Caco-2 (cell line): ENCODE measurements around the gene TNFRSF21. TPM values are rescaled to one million over a fixed set of nuclear protein-coding genes. Genes with fewer than 3 reads are reported as not detected.

Experiments used
- BruUV-seq: library from RNA; stranded (reverse); fragments of 400-500 nt; replicated peaks from 2 replicates; lab custom pipeline; 2021; lab: Mats Ljungman, UMichigan
- CTCF ChIA-PET: fragments of 300-600 bp; sonication (Branson Sonifier 250); formaldehyde crosslinking; loops from one replicate; lab custom pipeline; 2022; ENCODE audit warnings: antibody characterized with exemption; lab: Charles Lee
- POLR2A ChIA-PET: fragments of 300-600 bp; sonication (Branson Sonifier 250); formaldehyde crosslinking; loops from one replicate; lab custom pipeline; 2022; ENCODE audit warnings: antibody characterized with exemption; lab: Charles Lee
- DNase-seq, 2 experiments: peaks; one replicate each; pipeline versions ENCODE4 v3.0.0 to v3.0.0-alpha.2; 2020 to 2022
- H3K27me3 ChIP-seq: replicated peaks from 2 replicates; pipeline ENCODE4 v1.6.0; 2011; ENCODE audit warnings: low read length; ENCODE audit not compliant: control insufficient read depth, insufficient read depth
- H3K36me3 ChIP-seq: 2 replicates; pipeline ENCODE4 v1.5.1; 2011; ENCODE audit warnings: low read length; ENCODE audit not compliant: control insufficient read depth, insufficient read depth
- H3K4me1 ChIP-seq: fragments of 250-450 bp; sonication (Bioruptor Pico); 2 replicates; pipeline ENCODE4 v1.5.1; 2020; ENCODE audit warnings: mild to moderate bottlenecking
- H3K4me3 ChIP-seq: 2 replicates; pipeline ENCODE4 v1.5.1; 2011; ENCODE audit warnings: low read depth, mild to moderate bottlenecking, control low read depth, low read length
- H3K9me3 ChIP-seq: fragments of 250-450 bp; sonication (Bioruptor Pico); 2 replicates; pipeline ENCODE4 v1.5.1; 2020; ENCODE audit warnings: mild to moderate bottlenecking, moderate library complexity
- H3K27ac Mint-ChIP-seq: one replicate; pipeline ENCODE4 v1.8.0; 2022; ENCODE audit warnings: mixed read lengths; ENCODE audit not compliant: unreplicated experiment
- H3K27me3 Mint-ChIP-seq: one replicate; pipeline ENCODE4 v1.8.0; 2022; ENCODE audit warnings: mixed read lengths; ENCODE audit not compliant: insufficient read depth, unreplicated experiment
- H3K36me3 Mint-ChIP-seq: one replicate; pipeline ENCODE4 v1.8.0; 2022; ENCODE audit warnings: mild to moderate bottlenecking, mixed read lengths; ENCODE audit not compliant: insufficient read depth, unreplicated experiment
- H3K4me1 Mint-ChIP-seq: one replicate; pipeline ENCODE4 v1.8.0; 2022; ENCODE audit warnings: low read depth, mixed read lengths; ENCODE audit not compliant: unreplicated experiment
- H3K4me3 Mint-ChIP-seq: one replicate; pipeline ENCODE4 v1.8.0; 2022; ENCODE audit warnings: mild to moderate bottlenecking, moderate library complexity, mixed read lengths; ENCODE audit not compliant: unreplicated experiment
- H3K9me3 Mint-ChIP-seq: one replicate; pipeline ENCODE4 v1.8.0; 2022; ENCODE audit warnings: mixed read lengths; ENCODE audit not compliant: unreplicated experiment
- intact Hi-C: fragments of 100-400 bp; cut with micrococcal nuclease; formaldehyde crosslinking; loops from one replicate; pipeline ENCODE4 v1.10.0; 2022; ENCODE audit not compliant: unreplicated experiment
- total RNA-seq: library from RNA; stranded (reverse); gene quantifications from 2 replicates; pipeline ENCODE4 v1.2.3, GENCODE V29; 2022
- TF ChIP-seq, protein P1 (sequence below), 2 experiments: fragments of 200-600 bp in 1 of 2; IDR thresholded peaks; 1 replicate in 1 of 2; 2 replicates in 1 of 2; pipeline versions ENCODE4 v1.5.1 to v1.8.0; 2011 to 2022; ENCODE audit warnings: antibody characterized with exemption in 1 of 2, control low read depth in 1 of 2, inconsistent platforms in 1 of 2, low read depth in 1 of 2, low read length in 1 of 2, mild to moderate bottlenecking in 1 of 2, moderate library complexity in 1 of 2; ENCODE audit not compliant: insufficient read depth in 1 of 2, severe bottlenecking in 1 of 2, unreplicated experiment in 1 of 2

TNFRSF21 gene
- total RNA-seq, 1 experiment from 2014 or later, result 60.8 TPM

DNA sequence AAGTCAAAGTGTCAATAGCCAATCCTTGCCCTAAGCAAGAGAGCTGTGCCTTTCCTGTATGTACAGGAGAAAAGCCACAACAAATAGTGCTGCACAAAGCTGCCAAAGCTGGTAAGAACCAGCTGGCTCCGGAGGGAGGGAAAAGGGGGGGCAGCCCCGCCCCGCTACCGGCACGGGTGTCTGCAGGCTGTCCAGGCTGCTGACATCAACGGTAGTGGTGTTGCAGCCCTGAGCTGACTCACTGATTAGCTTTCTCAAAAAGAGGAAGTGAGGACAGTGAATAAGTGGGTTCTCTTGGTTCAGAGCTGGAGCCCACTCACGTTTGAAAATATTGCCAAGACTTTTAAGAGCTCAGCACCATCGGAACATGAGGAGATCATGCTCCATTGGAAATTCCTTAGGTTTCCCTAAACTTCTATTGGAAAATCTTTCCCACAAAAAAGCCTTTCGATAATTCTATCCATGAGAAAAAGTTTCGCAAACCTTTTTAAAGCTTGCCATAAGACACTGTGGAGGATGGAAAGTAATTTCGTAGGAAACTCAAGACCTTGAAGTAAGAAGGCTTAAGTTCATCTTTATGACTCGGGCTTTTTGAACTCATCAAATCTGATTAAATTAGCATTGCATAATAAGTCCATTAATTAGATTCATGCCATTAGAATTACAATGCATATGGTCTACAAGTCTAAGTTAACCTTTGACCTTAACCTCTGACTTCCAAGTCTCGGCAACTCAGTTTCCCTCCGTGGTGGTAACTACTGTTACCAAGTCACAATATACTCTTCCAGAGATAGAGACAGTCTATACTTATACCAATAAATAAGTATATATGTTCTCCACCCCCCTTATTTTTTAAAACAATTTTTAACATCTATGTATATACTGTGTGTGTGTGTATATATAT lies 67.0 kb downstream of the TNFRSF21 start:
- ChIA-PET POLR2A (interaction anchor here (0.5 kb wide), 1 partner anchor 1329 kb away, joined by 3 read pairs; no protein-coding TSS in a partner anchor), CTCF (no interaction called here)
- peaks cover 47% of the 10 kb centered on the region for H3K4me1 ChIP-seq
- Mint-ChIP-seq H3K4me3 (no peak overlapping the region), H3K36me3 (peaks cover 72% of the 10 kb centered on the region), H3K27me3 (no peaks in the 10 kb centered on the region), H3K9me3 (no peaks in the 10 kb centered on the region), H3K4me1 (peaks cover 12% of the 10 kb centered on the region), H3K27ac (peak overlapping the region; percentile 25)
- no peak overlapping the region for H3K4me3 ChIP-seq
- TF ChIP-seq, protein P1, sequence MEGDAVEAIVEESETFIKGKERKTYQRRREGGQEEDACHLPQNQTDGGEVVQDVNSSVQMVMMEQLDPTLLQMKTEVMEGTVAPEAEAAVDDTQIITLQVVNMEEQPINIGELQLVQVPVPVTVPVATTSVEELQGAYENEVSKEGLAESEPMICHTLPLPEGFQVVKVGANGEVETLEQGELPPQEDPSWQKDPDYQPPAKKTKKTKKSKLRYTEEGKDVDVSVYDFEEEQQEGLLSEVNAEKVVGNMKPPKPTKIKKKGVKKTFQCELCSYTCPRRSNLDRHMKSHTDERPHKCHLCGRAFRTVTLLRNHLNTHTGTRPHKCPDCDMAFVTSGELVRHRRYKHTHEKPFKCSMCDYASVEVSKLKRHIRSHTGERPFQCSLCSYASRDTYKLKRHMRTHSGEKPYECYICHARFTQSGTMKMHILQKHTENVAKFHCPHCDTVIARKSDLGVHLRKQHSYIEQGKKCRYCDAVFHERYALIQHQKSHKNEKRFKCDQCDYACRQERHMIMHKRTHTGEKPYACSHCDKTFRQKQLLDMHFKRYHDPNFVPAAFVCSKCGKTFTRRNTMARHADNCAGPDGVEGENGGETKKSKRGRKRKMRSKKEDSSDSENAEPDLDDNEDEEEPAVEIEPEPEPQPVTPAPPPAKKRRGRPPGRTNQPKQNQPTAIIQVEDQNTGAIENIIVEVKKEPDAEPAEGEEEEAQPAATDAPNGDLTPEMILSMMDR (IDR thresholded peaks at IDR 0.05; ENCODE audit: insufficient read depth in 1 of 2, low read depth in 1 of 2, low read length in 1 of 2, severe bottlenecking in 1 of 2, unreplicated experiment in 1 of 2), result no peak
- H3K36me3 ChIP-seq, result 0 out of 2 replicates have a peak, but pooled peaks cover 2% of the 10 kb centered on the region
- intact Hi-C loops, result no loop called here
- H3K27me3 ChIP-seq, result no peaks in the 10 kb centered on the region
- BruUV-seq, result no TSS peak
- H3K9me3 ChIP-seq, result no peaks in the 10 kb centered on the region
- DNase-seq, result peak; percentile 42 to 60

DNA sequence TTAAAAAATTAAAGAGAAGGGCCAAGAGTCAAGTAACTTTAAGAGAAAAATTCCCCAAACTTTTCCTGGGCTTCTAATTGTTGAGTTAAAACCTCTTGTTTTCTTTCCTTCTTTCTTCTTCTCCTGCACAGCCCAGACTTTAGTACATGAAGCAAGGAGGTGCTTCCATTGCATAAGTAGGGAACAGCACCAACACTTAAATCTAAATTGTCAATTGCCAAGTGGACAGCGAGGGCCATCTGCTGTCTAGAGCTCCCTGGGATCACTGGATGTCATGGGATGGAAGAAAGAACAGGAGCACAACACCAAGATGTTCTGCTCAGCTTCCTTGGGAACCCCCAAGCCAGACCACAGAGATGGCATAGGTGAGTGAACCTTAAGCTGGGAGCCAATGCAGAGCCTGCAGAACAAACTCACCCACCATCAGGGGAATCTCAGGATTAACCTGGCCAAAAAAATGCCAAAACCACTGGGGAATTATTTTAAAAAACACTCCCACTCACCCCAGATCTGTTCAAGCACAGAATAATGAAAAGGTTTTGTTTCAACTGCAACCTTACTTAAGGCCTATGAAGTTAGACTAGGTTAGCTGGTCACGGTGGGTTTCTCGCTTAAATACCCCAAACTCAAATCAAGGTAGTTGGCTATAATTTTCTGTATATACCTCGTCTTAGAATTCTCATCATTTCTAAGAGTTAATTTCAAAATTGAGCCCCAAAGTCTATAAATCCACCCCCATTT lies 67.8 kb downstream of the TNFRSF21 start:
- H3K4me1 Mint-ChIP-seq, result peaks cover 9% of the 10 kb centered on the region
- no peaks in the 10 kb centered on the region for H3K27me3 ChIP-seq
- no peaks in the 10 kb centered on the region for H3K9me3 ChIP-seq
- TF ChIP-seq, protein P1 (IDR thresholded peaks at IDR 0.05; ENCODE audit: insufficient read depth in 1 of 2, low read depth in 1 of 2, low read length in 1 of 2, severe bottlenecking in 1 of 2, unreplicated experiment in 1 of 2), result no peak
- no peak overlapping the region for H3K4me3 ChIP-seq
- no TSS peak for BruUV-seq
- no peak for DNase-seq
- ChIA-PET POLR2A (interaction anchor here (0.5 kb wide), 1 partner anchor 1328 kb away, joined by 3 read pairs; no protein-coding TSS in a partner anchor), CTCF (no interaction called here)
- H3K27ac Mint-ChIP-seq, result peak overlapping the region; percentile 25
- 0 out of 2 replicates have a peak, but pooled peaks cover 2% of the 10 kb centered on the region for H3K36me3 ChIP-seq
- H3K27me3 Mint-ChIP-seq, result no peaks in the 10 kb centered on the region
- peaks cover 68% of the 10 kb centered on the region for H3K36me3 Mint-ChIP-seq
- intact Hi-C loops, result no loop called here
- no peaks in the 10 kb centered on the region for H3K9me3 Mint-ChIP-seq
- H3K4me1 ChIP-seq, result peaks cover 49% of the 10 kb centered on the region
- H3K4me3 Mint-ChIP-seq, result no peak overlapping the region

DNA sequence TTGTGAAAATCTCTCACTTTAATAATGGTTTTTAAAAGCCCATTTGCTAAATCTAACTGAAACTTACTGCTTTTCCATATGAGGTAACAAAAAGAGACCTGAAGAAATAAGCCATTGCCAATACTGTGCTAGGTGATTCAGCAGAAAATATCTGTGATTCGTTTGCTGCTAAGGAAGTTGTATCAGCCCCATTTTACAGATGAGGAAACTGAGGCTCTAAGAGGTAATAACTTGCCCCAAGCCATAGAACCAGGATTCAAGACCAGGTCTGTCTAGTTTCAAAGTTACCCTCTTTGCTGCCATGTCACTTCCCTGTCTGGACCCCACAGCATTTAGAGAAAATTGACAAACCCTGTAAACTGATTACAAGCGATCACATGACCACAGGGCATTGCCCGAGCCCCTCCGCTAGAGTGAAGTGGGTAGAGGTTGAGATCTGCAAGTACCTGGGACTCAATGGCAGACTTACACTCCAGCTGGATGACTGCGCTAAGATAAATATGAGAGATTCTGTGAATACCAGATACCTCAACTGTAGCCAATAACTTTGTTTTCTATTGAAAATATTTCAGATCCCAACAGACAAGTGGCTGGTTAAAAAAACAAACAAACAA lies 69.3 kb downstream of the TNFRSF21 start:
- Histone ChIP-seq H3K4me1 (peaks cover 59% of the 10 kb centered on the region), H3K27me3 (no peaks in the 10 kb centered on the region), H3K36me3 (0 out of 2 replicates have a peak, but pooled peaks cover 2% of the 10 kb centered on the region), H3K9me3 (no peaks in the 10 kb centered on the region), H3K4me3 (no peak overlapping the region)
- POLR2A ChIA-PET, result no interaction called here
- TF ChIP-seq, protein P1 (IDR thresholded peaks at IDR 0.05; ENCODE audit: insufficient read depth in 1 of 2, low read depth in 1 of 2, low read length in 1 of 2, severe bottlenecking in 1 of 2, unreplicated experiment in 1 of 2), result no peak
- Mint-ChIP-seq H3K27ac (no peak overlapping the region), H3K36me3 (peaks cover 73% of the 10 kb centered on the region), H3K9me3 (no peaks in the 10 kb centered on the region), H3K4me3 (no peak overlapping the region), H3K27me3 (no peaks in the 10 kb centered on the region), H3K4me1 (peaks cover 20% of the 10 kb centered on the region)
- no peak for DNase-seq
- CTCF ChIA-PET, result no interaction called here
- intact Hi-C loops, result no loop called here
- BruUV-seq, result no TSS peak
